ENCODE results near the gene TECPR2. TPM values are rescaled to one million over a fixed set of nuclear protein-coding genes. Genes with fewer than 3 reads are reported as not detected.

Gene TECPR2
- total and polyA plus RNA-seq, 2 of the 13 experiments (the other 11 are each of a cell fraction or from before 2014, with no cell fraction given) = 3.5 to 5.7 TPM

GRCh38 chr14:102516531-102517391 lies 154.0 kb downstream of the TECPR2 start (continued):
- TF ChIP-seq ZNF713 (CRISPR knock-in tag; IDR thresholded peaks at IDR 0.05) (no peak), ZNF629 (CRISPR knock-in tag; conservative IDR thresholded peaks at IDR 0.05) (peak; percentile 27; the same call in 1 of the 2 replicates), ZBTB8A (CRISPR knock-in tag; IDR thresholded peaks at IDR 0.05; ENCODE audit: borderline replicate concordance, low read depth) (no peak), ZFP91 (CRISPR knock-in tag; IDR thresholded peaks at IDR 0.05; ENCODE audit: borderline replicate concordance) (peak; percentile 61; the same call in 1 of the 2 replicates), BCL3 (CRISPR knock-in tag; IDR thresholded peaks at IDR 0.05) (no peak; the same call in 1 of the 2 replicates), SAFB2 (CRISPR knock-in tag; IDR thresholded peaks at IDR 0.05; ENCODE audit: borderline replicate concordance, low read depth) (no peak), ZNF646 (CRISPR knock-in tag; IDR thresholded peaks at IDR 0.05) (no peak), ZFP36 (IDR thresholded peaks at IDR 0.05; ENCODE audit: borderline replicate concordance, low read depth, low read length, partially characterized antibody) (no peak), CBX2 (IDR thresholded peaks at IDR 0.05; ENCODE audit: low read depth, low read length) (no peak), CBX2 (CRISPR knock-in tag; IDR thresholded peaks at IDR 0.05; ENCODE audit: low read depth) (no peak), POLR2AphosphoS2 (IDR thresholded peaks at IDR 0.05; ENCODE audit: low read depth, low read length) (no peak), MXD3 (CRISPR knock-in tag; IDR thresholded peaks at IDR 0.05) (peak; percentile 65), ZNF615 (CRISPR knock-in tag; IDR thresholded peaks at IDR 0.05; ENCODE audit: borderline replicate concordance) (no peak)
